MM.1S (cell line): ENCODE measurements around the gene USP31.

Experiments used
- CTCF ChIP-seq: fragments of 300-600 bp; sonication (generic); IDR thresholded peaks from 2 replicates; pipeline ENCODE4 v1.5.1; 2016; ENCODE audit warnings: antibody characterized with exemption, low read length, mixed read lengths
- EZH2 ChIP-seq: fragments of 300-600 bp; sonication (generic); optimal IDR thresholded peaks from 2 replicates; pipeline ENCODE3; 2017; ENCODE audit warnings: low read depth, mild to moderate bottlenecking, antibody characterized with exemption, low read length, mixed read lengths

- no peak for TF ChIP-seq CTCF
- no peak for TF ChIP-seq EZH2
These were observed 68.9 kb downstream of the USP31 start for GRCh38 chr16:23080329-23080728.
